Hepatocyte (in vitro differentiated cells): ENCODE data around the gene CYB561.

Experiments used
- CTCF ChIP-seq: fragments of 200-600 bp; sonication (generic); IDR thresholded peaks from 2 replicates; pipeline ENCODE4 v1.5.1; 2016; ENCODE audit warnings: antibody characterized with exemption, mild to moderate bottlenecking; ENCODE audit not compliant: poor library complexity
- EZH2phosphoT487 ChIP-seq: fragments of 200-600 bp; sonication (generic); IDR thresholded peaks from one replicate; pipeline ENCODE4 v1.6.1; 2018; ENCODE audit warnings: antibody characterized with exemption, mild to moderate bottlenecking, low read depth, moderate library complexity; ENCODE audit not compliant: unreplicated experiment, severe bottlenecking

GRCh38 chr17:63431618-63431938, 14.5 kb downstream of the CYB561 start:
- TF ChIP-seq CTCF: no peak
- no peak for TF ChIP-seq EZH2phosphoT487
